ENCODE results near the gene TMEM150A.
A peak's percentile ranks its signal among the peaks of the same experiment; 100 is the strongest.
"Not testable (repeated sequence)": the region's sequence is repeated elsewhere in the genome, so short reads cannot be mapped to it uniquely, and the experiment has no call there.

TMEM150A gene

GRCh38 chr2:85602476-85603234 is at the start of gene TMEM150A:
Gene TMEM150A (minus strand): TSS chr2:85602698. CDS start chr2:85601948, 750 bp downstream.
- DNase-seq: peak; percentile 85

- no peak for DNase-seq
Observed at GRCh38 chr2:85652056-85652455, 49.6 kb upstream of the TMEM150A start.

- DNase-seq: no peak
Observed at GRCh38 chr2:85651097-85651496, 48.6 kb upstream of the TMEM150A start.

- no peak for DNase-seq
Observed at GRCh38 chr2:85650456-85650855, 48.0 kb upstream of the TMEM150A start.

- DNase-seq: no peak
Observed at GRCh38 chr2:85649201-85650190, 47.0 kb upstream of the TMEM150A start.

- DNase-seq: no peak
Observed at GRCh38 chr2:85648619-85649018, 46.1 kb upstream of the TMEM150A start.

GRCh38 chr2:85647823-85648526 is 45.5 kb upstream of the TMEM150A start:
- DNase-seq: no peak

GRCh38 chr2:85646166-85646565 is 43.7 kb upstream of the TMEM150A start:
- DNase-seq: no peak

- DNase-seq: no peak
Observed at GRCh38 chr2:85644909-85645308, 42.4 kb upstream of the TMEM150A start.

- peak; percentile 2 for DNase-seq
Observed at GRCh38 chr2:85642725-85643124, 40.2 kb upstream of the TMEM150A start.

GRCh38 chr2:85635636-85636035 is 33.1 kb upstream of the TMEM150A start:
- no peak for DNase-seq

- no peak for DNase-seq
Observed at GRCh38 chr2:85635011-85635410, 32.5 kb upstream of the TMEM150A start.

- DNase-seq: no peak
Observed at GRCh38 chr2:85631316-85631715, 28.8 kb upstream of the TMEM150A start.

GRCh38 chr2:85628658-85629057 is 26.2 kb upstream of the TMEM150A start:
- DNase-seq: no peak

GRCh38 chr2:85623991-85624390 is 21.5 kb upstream of the TMEM150A start:
- DNase-seq: no peak

GRCh38 chr2:85621338-85621737 is 18.8 kb upstream of the TMEM150A start:
- DNase-seq: no peak

GRCh38 chr2:85619617-85620016 is 17.1 kb upstream of the TMEM150A start:
- no peak for DNase-seq

- DNase-seq: not testable (repeated sequence)
Observed at GRCh38 chr2:85617723-85618122, 15.2 kb upstream of the TMEM150A start.

GRCh38 chr2:85615413-85615728 is 12.9 kb upstream of the TMEM150A start:
- no peak for DNase-seq

- not testable (repeated sequence) for DNase-seq
Observed at GRCh38 chr2:85614757-85615156, 12.3 kb upstream of the TMEM150A start.

- DNase-seq: no peak
Observed at GRCh38 chr2:85613717-85614515, 11.4 kb upstream of the TMEM150A start.

Measured in stimulated activated naive CD4-positive, alpha-beta T cell treated with Interleukin-2 at 50 U/mL for 16 hours (primary cell).